Vagina (tissue), 2 donors: ENCODE data around the gene DIO3. TPM values are rescaled to one million over a fixed set of nuclear protein-coding genes. Genes with fewer than 3 reads are reported as not detected.
A peak's percentile ranks its signal among the peaks of the same experiment; 100 is the strongest.

Source experiments
- DNase-seq, 2 donors: peaks; one replicate each; pipeline ENCODE4 v3.0.0-alpha.2; 2017; ENCODE audit errors: extremely low spot score in 2 of 2
- H3K27ac ChIP-seq: fragments of 200-600 bp; sonication (generic); one replicate; pipeline ENCODE4 v1.5.1; 2019
- H3K27me3 ChIP-seq: fragments of 200-600 bp; sonication (generic); one replicate; pipeline ENCODE4 v1.5.1; 2019
- H3K36me3 ChIP-seq, 2 donors: fragments of 200-600 bp; sonication (generic); one replicate each; pipeline ENCODE4 v1.5.1; 2017 to 2019
- H3K4me1 ChIP-seq: fragments of 200-600 bp; sonication (generic); one replicate; pipeline ENCODE4 v1.5.1; 2019
- H3K4me3 ChIP-seq, 2 donors: fragments of 200-600 bp; sonication (generic); 1 replicate in 1 of 2; 2 replicates in 1 of 2; pipeline ENCODE4 v1.5.1; 2016 to 2019
- H3K9me3 ChIP-seq: fragments of 200-600 bp; sonication (generic); one replicate; pipeline ENCODE4 v1.5.1; 2019
- POLR2A ChIP-seq, 2 donors: fragments of 450-650 bp; IDR thresholded peaks; one replicate each; pipeline ENCODE4 v1.6.1; 2017; ENCODE audit warnings: antibody characterized with exemption in 2 of 2, mild to moderate bottlenecking in 2 of 2, moderate library complexity in 2 of 2
- POLR2AphosphoS5 ChIP-seq, 2 donors: sonication (generic); formaldehyde crosslinking; IDR thresholded peaks; one replicate each; pipeline ENCODE4 v1.9.0; 2017; ENCODE audit warnings: antibody characterized with exemption in 2 of 2, mild to moderate bottlenecking in 2 of 2, low read depth in 1 of 2; ENCODE audit not compliant: insufficient read depth in 1 of 2
- intact Hi-C: fragments of 100-400 bp; cut with DNase I; formaldehyde crosslinking; loops from one replicate; pipeline ENCODE4 v1.15.1; 2023
- total RNA-seq: library from RNA; depleted of rRNA; stranded (reverse); fragments of >200 nt; gene quantifications from one replicate; pipeline ENCODE4 v1.2.3, GENCODE V29; 2016
- TF ChIP-seq, protein P1 (sequence below), 3 experiments: fragments of 450-650 bp in 2 of 3; fragments of 200-600 bp in 1 of 3; sonication (generic) in 1 of 3; IDR thresholded peaks; one replicate each; pipeline ENCODE4 v1.5.1; 2017 to 2019; ENCODE audit warnings: antibody characterized with exemption in 3 of 3, mild to moderate bottlenecking in 2 of 3, moderate library complexity in 2 of 3

The DIO3 gene
- total RNA-seq, 1 donor from 2014 or later, result 52.1 TPM

GRCh38 chr14:101600891-101601605, 39.8 kb downstream of the DIO3 start:
- peak; percentile 64 to 95 for DNase-seq
- TF ChIP-seq, protein P1, sequence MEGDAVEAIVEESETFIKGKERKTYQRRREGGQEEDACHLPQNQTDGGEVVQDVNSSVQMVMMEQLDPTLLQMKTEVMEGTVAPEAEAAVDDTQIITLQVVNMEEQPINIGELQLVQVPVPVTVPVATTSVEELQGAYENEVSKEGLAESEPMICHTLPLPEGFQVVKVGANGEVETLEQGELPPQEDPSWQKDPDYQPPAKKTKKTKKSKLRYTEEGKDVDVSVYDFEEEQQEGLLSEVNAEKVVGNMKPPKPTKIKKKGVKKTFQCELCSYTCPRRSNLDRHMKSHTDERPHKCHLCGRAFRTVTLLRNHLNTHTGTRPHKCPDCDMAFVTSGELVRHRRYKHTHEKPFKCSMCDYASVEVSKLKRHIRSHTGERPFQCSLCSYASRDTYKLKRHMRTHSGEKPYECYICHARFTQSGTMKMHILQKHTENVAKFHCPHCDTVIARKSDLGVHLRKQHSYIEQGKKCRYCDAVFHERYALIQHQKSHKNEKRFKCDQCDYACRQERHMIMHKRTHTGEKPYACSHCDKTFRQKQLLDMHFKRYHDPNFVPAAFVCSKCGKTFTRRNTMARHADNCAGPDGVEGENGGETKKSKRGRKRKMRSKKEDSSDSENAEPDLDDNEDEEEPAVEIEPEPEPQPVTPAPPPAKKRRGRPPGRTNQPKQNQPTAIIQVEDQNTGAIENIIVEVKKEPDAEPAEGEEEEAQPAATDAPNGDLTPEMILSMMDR (IDR thresholded peaks at IDR 0.05), result no peak
- TF ChIP-seq POLR2A (IDR thresholded peaks at IDR 0.05) (no peak), POLR2AphosphoS5 (IDR thresholded peaks at IDR 0.05; ENCODE audit: insufficient read depth in 1 of 2, low read depth in 1 of 2) (no peak)
- Histone ChIP-seq H3K9me3 (no peaks in the 10 kb centered on the region), H3K36me3 (no peaks in the 10 kb centered on the region), H3K27me3 (no peaks in the 10 kb centered on the region), H3K27ac (no peak overlapping the region), H3K4me1 (no peaks in the 10 kb centered on the region), H3K4me3 (no peak overlapping the region)
- intact Hi-C loops, result no loop called here

DNA sequence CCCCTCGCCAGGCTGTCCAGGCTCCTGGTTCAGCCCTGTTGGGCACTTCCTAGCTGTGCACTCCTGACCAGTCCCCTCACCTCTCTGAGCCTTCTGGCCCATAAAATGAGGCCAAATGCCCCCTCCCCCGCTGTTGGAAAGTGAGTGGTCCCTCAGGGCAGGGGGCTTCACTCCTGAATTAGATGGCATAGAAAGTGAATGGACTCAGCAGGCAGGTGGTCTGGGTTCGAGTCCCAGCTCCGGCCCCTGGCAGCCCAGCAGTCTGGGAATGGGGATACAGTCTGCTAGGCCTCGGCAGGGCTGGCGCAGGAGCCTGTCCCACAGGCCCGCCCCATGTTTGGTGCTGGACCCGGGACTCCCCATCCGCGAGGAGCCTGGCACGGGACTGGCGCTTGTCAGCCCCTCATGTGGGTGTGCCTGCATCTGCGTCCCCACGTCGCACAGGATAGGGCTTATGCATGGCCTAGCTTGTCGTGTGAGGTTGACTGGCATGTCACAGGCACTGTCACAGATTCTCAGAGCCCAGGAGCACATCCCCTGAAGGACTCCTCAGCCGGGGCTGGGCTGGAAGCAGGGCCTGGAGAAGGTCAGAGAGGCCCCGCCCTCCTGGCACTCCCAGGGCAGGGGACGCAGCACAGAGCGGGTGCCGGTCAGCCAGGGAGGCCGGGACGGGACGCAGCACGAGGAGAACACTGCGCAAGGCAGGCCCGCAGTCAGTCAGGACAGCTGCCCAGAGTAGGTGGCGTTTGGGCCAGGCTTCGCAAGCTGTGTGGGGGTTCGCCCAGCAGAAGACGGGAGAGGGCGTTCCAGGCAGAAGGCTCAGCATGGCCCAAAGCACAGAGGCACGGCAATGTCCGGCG, 40.5 kb downstream of the DIO3 start:
- Histone ChIP-seq H3K36me3 (no peaks in the 10 kb centered on the region), H3K27me3 (no peaks in the 10 kb centered on the region), H3K27ac (no peak overlapping the region), H3K9me3 (no peaks in the 10 kb centered on the region), H3K4me1 (no peaks in the 10 kb centered on the region), H3K4me3 (no peak overlapping the region)
- peak in 1 of 2 donors; percentile 94 for DNase-seq
- intact Hi-C loops, result no loop called here
- TF ChIP-seq, protein P1 (IDR thresholded peaks at IDR 0.05), result no peak
- TF ChIP-seq POLR2A (IDR thresholded peaks at IDR 0.05) (no peak), POLR2AphosphoS5 (IDR thresholded peaks at IDR 0.05; ENCODE audit: insufficient read depth in 1 of 2, low read depth in 1 of 2) (no peak)

DNA sequence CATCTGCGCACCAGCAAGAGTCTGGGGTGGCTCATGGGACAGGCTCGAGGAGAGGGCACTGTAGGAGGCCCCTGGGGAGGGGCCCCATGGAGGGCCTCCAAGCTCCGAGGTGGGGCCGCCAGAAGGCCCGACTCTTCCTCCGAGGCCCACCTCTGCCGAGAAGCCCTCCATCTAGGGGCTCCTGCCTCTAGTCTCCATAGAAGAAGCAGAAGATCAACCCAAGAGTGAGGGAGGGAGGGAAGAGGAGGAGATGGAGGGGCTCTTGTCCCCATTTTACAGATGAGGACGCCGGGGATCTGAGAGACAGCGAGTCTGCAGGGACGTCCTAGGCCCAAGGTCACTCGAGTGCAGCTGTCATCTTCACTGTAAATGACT, 41.2 kb downstream of the DIO3 start:
- H3K27me3 ChIP-seq, result no peaks in the 10 kb centered on the region
- no peak overlapping the region for H3K27ac ChIP-seq
- H3K4me3 ChIP-seq, result no peak overlapping the region
- intact Hi-C loops, result no loop called here
- no peaks in the 10 kb centered on the region for H3K36me3 ChIP-seq
- DNase-seq, result peak; percentile 60 to 72
- no peaks in the 10 kb centered on the region for H3K9me3 ChIP-seq
- no peak for TF ChIP-seq POLR2AphosphoS5 (IDR thresholded peaks at IDR 0.05; ENCODE audit: insufficient read depth in 1 of 2, low read depth in 1 of 2)
- no peak for TF ChIP-seq POLR2A (IDR thresholded peaks at IDR 0.05)
- TF ChIP-seq, protein P1 (IDR thresholded peaks at IDR 0.05), result no peak
- H3K4me1 ChIP-seq, result no peaks in the 10 kb centered on the region

GRCh38 chr14:101603096-101603495, 41.8 kb downstream of the DIO3 start:
- DNase-seq, result peak; percentile 25 to 88
- no peak overlapping the region for H3K4me3 ChIP-seq
- H3K4me1 ChIP-seq, result no peaks in the 10 kb centered on the region
- no peaks in the 10 kb centered on the region for H3K9me3 ChIP-seq
- H3K27me3 ChIP-seq, result no peaks in the 10 kb centered on the region
- H3K36me3 ChIP-seq, result no peaks in the 10 kb centered on the region
- intact Hi-C loops, result no loop called here
- TF ChIP-seq, protein P1 (IDR thresholded peaks at IDR 0.05), result no peak
- TF ChIP-seq POLR2A (IDR thresholded peaks at IDR 0.05), result no peak
- TF ChIP-seq POLR2AphosphoS5 (IDR thresholded peaks at IDR 0.05; ENCODE audit: insufficient read depth in 1 of 2, low read depth in 1 of 2), result no peak
- H3K27ac ChIP-seq, result no peak overlapping the region
